Cerebellar nuclear complex (tissue), 1 donor: Measurements from ENCODE around the gene ACTG1.

Experiments
- DNase-seq, 2 experiments: peaks; one replicate each; lab custom pipeline; 2025; lab: John Stamatoyannopoulos, UW

ACTG1 gene

GRCh38 chr17:81464586-81464985 is 48.0 kb downstream of the ACTG1 start:
- DNase-seq = no peak

- no peak for DNase-seq
Measured at GRCh38 chr17:81463506-81463905, 49.1 kb downstream of the ACTG1 start.

GRCh38 chr17:81462506-81463125 is 50.0 kb downstream of the ACTG1 start:
- DNase-seq = no peak

GRCh38 chr17:81461607-81462500 is 50.7 kb downstream of the ACTG1 start:
- no peak for DNase-seq

- no peak for DNase-seq
Measured at GRCh38 chr17:81460856-81461460, 51.6 kb downstream of the ACTG1 start.
